ENCODE data around the gene HCLS1.

HCLS1 gene

DNA sequence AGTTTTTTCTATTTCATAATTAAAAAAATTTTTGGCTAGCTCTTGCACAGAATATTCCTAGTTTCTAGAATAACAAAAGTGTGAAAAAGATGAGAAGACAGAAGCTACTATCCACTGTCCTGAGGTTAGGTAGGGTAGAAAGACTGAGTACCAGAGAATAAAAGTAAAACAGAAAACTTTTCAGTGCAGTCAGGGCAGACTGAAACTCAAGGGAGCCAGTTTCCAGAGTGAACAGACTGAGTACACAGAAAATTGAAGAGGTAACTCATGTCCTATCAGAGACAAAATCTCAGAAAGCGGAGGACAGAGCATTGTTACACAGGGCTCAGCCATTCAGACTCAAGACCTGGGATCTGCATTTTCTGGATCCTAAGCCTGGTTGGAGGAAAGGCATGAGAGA, 76.3 kb downstream of the HCLS1 start:
- TF ChIP-seq, protein P1, sequence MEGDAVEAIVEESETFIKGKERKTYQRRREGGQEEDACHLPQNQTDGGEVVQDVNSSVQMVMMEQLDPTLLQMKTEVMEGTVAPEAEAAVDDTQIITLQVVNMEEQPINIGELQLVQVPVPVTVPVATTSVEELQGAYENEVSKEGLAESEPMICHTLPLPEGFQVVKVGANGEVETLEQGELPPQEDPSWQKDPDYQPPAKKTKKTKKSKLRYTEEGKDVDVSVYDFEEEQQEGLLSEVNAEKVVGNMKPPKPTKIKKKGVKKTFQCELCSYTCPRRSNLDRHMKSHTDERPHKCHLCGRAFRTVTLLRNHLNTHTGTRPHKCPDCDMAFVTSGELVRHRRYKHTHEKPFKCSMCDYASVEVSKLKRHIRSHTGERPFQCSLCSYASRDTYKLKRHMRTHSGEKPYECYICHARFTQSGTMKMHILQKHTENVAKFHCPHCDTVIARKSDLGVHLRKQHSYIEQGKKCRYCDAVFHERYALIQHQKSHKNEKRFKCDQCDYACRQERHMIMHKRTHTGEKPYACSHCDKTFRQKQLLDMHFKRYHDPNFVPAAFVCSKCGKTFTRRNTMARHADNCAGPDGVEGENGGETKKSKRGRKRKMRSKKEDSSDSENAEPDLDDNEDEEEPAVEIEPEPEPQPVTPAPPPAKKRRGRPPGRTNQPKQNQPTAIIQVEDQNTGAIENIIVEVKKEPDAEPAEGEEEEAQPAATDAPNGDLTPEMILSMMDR (IDR thresholded peaks at IDR 0.05; ENCODE audit: low read depth, low read length, missing control alignments): no peak
- no peak overlapping the region for H3K4me3 ChIP-seq (ENCODE audit: low read depth, low read length)
- DNase-seq (ENCODE audit: low read depth): no peak

DNA sequence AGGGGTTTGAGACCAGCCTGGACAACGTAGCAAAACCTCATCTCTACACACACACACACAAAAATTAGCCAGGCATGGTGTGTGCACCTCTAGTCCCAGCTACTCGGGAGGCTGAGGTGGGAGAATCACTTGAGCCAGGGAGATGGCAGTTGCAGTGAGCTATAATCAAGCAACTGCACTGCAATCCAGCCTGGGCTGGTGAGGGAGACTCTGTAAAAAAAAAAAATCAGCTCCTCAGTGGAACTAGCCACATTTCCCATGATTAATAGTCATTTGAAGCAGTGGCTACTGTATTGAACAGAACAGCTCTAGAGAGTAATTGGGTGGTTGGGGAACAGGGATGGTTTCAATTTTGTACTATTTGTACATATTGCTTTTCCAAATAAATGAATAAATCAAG, 79.0 kb downstream of the HCLS1 start:
- TF ChIP-seq, protein P1 (IDR thresholded peaks at IDR 0.05; ENCODE audit: low read depth, low read length, missing control alignments): no peak
- no peak for DNase-seq (ENCODE audit: low read depth)
- no peak overlapping the region for H3K4me3 ChIP-seq (ENCODE audit: low read depth, low read length)
